ENCODE results near the gene BCL3. TPM values are rescaled to one million over a fixed set of nuclear protein-coding genes. Genes with fewer than 3 reads are reported as not detected.

The BCL3 gene
- total and polyA plus RNA-seq, 2 of the 13 experiments (the other 11 are each of a cell fraction or from before 2014, with no cell fraction given), result 2.3 to 4.0 TPM

DNA sequence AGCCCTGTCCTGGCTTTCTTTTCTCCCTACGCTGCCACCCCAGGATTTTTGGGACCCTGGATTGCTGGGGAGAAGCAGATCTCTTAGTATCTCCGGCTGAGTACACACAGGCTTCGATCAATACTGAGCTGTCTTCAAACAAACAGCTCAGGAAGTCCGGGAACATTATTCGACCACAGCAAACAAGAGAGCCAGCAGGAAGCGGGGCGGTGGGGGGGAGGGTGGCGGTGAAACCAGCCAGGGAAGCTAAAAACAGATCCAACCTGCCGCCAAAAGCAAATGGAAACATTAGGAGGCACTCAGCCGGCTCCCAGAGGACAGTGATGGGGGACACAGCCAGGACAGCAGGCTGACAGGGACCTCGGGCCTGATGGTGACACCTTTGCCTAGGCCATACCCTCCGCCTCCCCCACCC, 48.2 kb downstream of the BCL3 start (continued):
- TF ChIP-seq HCFC1 (IDR thresholded peaks at IDR 0.05; ENCODE audit: low read depth, low read length), result no peak
- no peak for TF ChIP-seq HNRNPLL (IDR thresholded peaks at IDR 0.05; ENCODE audit: low read depth, low read length, poor library complexity, severe bottlenecking)
- TF ChIP-seq ZNF678 (CRISPR knock-in tag; IDR thresholded peaks at IDR 0.05), result no peak
- TF ChIP-seq ZNF781 (CRISPR knock-in tag; IDR thresholded peaks at IDR 0.05; ENCODE audit: borderline replicate concordance, not compliant biosample characterization), result no peak
- no peak for TF ChIP-seq THYN1 (CRISPR knock-in tag; IDR thresholded peaks at IDR 0.05; ENCODE audit: borderline replicate concordance, low read depth)
- no peak for TF ChIP-seq CHCHD3 (CRISPR knock-in tag; IDR thresholded peaks at IDR 0.05)
- no peak for TF ChIP-seq SMAD9 (CRISPR knock-in tag; IDR thresholded peaks at IDR 0.05)
- peak; percentile 56; the same call in 1 of the 2 replicates for TF ChIP-seq PPARG (CRISPR knock-in tag; conservative IDR thresholded peaks at IDR 0.05)
- no peak; the same call in 1 of the 2 replicates for TF ChIP-seq ZBTB37 (CRISPR knock-in tag; IDR thresholded peaks at IDR 0.05)
- peak; percentile 68; the same call in 1 of the 2 replicates for TF ChIP-seq ZNF124 (CRISPR knock-in tag; IDR thresholded peaks at IDR 0.05)
- TF ChIP-seq, protein P1, sequence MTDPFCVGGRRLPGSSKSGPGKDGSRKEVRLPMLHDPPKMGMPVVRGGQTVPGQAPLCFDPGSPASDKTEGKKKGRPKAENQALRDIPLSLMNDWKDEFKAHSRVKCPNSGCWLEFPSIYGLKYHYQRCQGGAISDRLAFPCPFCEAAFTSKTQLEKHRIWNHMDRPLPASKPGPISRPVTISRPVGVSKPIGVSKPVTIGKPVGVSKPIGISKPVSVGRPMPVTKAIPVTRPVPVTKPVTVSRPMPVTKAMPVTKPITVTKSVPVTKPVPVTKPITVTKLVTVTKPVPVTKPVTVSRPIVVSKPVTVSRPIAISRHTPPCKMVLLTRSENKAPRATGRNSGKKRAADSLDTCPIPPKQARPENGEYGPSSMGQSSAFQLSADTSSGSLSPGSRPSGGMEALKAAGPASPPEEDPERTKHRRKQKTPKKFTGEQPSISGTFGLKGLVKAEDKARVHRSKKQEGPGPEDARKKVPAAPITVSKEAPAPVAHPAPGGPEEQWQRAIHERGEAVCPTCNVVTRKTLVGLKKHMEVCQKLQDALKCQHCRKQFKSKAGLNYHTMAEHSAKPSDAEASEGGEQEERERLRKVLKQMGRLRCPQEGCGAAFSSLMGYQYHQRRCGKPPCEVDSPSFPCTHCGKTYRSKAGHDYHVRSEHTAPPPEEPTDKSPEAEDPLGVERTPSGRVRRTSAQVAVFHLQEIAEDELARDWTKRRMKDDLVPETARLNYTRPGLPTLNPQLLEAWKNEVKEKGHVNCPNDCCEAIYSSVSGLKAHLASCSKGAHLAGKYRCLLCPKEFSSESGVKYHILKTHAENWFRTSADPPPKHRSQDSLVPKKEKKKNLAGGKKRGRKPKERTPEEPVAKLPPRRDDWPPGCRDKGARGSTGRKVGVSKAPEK (CRISPR knock-in tag; IDR thresholded peaks at IDR 0.05; ENCODE audit: borderline replicate concordance), result no peak
- TF ChIP-seq ARNTL (CRISPR knock-in tag; IDR thresholded peaks at IDR 0.05), result peak; percentile 70
- no peak for TF ChIP-seq GPN1 (CRISPR knock-in tag; IDR thresholded peaks at IDR 0.05; ENCODE audit: borderline replicate concordance)
- peak; percentile 79; the same call in 1 of the 2 replicates for TF ChIP-seq SIX1 (CRISPR knock-in tag; IDR thresholded peaks at IDR 0.05; ENCODE audit: borderline replicate concordance)
- TF ChIP-seq, protein P2, sequence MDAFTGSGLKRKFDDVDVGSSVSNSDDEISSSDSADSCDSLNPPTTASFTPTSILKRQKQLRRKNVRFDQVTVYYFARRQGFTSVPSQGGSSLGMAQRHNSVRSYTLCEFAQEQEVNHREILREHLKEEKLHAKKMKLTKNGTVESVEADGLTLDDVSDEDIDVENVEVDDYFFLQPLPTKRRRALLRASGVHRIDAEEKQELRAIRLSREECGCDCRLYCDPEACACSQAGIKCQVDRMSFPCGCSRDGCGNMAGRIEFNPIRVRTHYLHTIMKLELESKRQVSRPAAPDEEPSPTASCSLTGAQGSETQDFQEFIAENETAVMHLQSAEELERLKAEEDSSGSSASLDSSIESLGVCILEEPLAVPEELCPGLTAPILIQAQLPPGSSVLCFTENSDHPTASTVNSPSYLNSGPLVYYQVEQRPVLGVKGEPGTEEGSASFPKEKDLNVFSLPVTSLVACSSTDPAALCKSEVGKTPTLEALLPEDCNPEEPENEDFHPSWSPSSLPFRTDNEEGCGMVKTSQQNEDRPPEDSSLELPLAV (CRISPR knock-in tag; conservative IDR thresholded peaks at IDR 0.05; ENCODE audit: low read depth), result no peak
- TF ChIP-seq HMGA1 (CRISPR knock-in tag; conservative IDR thresholded peaks at IDR 0.05), result no peak
- peak; percentile 63; the same call in 1 of the 2 replicates for TF ChIP-seq ZNF430 (CRISPR knock-in tag; IDR thresholded peaks at IDR 0.05)
- no peak for TF ChIP-seq BCL3 (CRISPR knock-in tag; IDR thresholded peaks at IDR 0.05)
- no peak; the same call in 1 of the 2 replicates for TF ChIP-seq ZNF230 (CRISPR knock-in tag; IDR thresholded peaks at IDR 0.05)
- TF ChIP-seq NFKB2 (CRISPR knock-in tag; IDR thresholded peaks at IDR 0.05; ENCODE audit: borderline replicate concordance), result no peak
- peak; percentile 66 for TF ChIP-seq TEAD3 (CRISPR knock-in tag; optimal IDR thresholded peaks at IDR 0.05; ENCODE audit: borderline replicate concordance)
- TF ChIP-seq ZNF558 (CRISPR knock-in tag; IDR thresholded peaks at IDR 0.05; ENCODE audit: borderline replicate concordance), result no peak
- TF ChIP-seq, protein P3, sequence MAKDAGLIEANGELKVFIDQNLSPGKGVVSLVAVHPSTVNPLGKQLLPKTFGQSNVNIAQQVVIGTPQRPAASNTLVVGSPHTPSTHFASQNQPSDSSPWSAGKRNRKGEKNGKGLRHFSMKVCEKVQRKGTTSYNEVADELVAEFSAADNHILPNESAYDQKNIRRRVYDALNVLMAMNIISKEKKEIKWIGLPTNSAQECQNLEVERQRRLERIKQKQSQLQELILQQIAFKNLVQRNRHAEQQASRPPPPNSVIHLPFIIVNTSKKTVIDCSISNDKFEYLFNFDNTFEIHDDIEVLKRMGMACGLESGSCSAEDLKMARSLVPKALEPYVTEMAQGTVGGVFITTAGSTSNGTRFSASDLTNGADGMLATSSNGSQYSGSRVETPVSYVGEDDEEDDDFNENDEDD (CRISPR knock-in tag; IDR thresholded peaks at IDR 0.05; ENCODE audit: borderline replicate concordance), result peak; percentile 51; the same call in 1 of the 2 replicates
